Activated CD4-positive, CD25-positive, alpha-beta regulatory T cell (primary cell): Measurements from ENCODE around the gene UNC50.
"Not testable (repeated sequence)": the region's sequence is repeated elsewhere in the genome, so short reads cannot be mapped to it uniquely, and the experiment has no call there.

Source experiments
- DNase-seq, 4 experiments: peaks; one replicate each; lab custom pipeline; 2025; lab: John Stamatoyannopoulos, UW

Gene UNC50

GRCh38 chr2:98576666-98577312 is 31.6 kb upstream of the UNC50 start:
- no peak for DNase-seq

GRCh38 chr2:98577313-98577712 is 31.1 kb upstream of the UNC50 start:
- no peak for DNase-seq

GRCh38 chr2:98578231-98578630 is 30.2 kb upstream of the UNC50 start:
- no peak for DNase-seq

GRCh38 chr2:98579926-98580325 is 28.5 kb upstream of the UNC50 start:
- no peak for DNase-seq

- no peak for DNase-seq
These were observed 27.6 kb upstream of the UNC50 start for GRCh38 chr2:98580656-98581284.

- DNase-seq: no peak
These were observed 25.9 kb upstream of the UNC50 start for GRCh38 chr2:98582523-98582922.

GRCh38 chr2:98583276-98583675 is 25.1 kb upstream of the UNC50 start:
- no peak for DNase-seq

- DNase-seq: no peak
These were observed 24.4 kb upstream of the UNC50 start for GRCh38 chr2:98583816-98584618.

GRCh38 chr2:98585386-98585785 is 23.0 kb upstream of the UNC50 start:
- no peak for DNase-seq

GRCh38 chr2:98586551-98587140 is 21.7 kb upstream of the UNC50 start:
- no peak for DNase-seq

GRCh38 chr2:98588880-98589431 is 19.4 kb upstream of the UNC50 start:
- DNase-seq: no peak

GRCh38 chr2:98589489-98589888 is 18.9 kb upstream of the UNC50 start:
- no peak for DNase-seq

- no peak for DNase-seq
These were observed 15.8 kb upstream of the UNC50 start for GRCh38 chr2:98592565-98592964.

GRCh38 chr2:98594665-98595064 is 13.7 kb upstream of the UNC50 start:
- DNase-seq: not testable (repeated sequence)

- no peak for DNase-seq
These were observed 9.5 kb upstream of the UNC50 start for GRCh38 chr2:98598781-98599428.

GRCh38 chr2:98601532-98602132 is 6.8 kb upstream of the UNC50 start:
- DNase-seq: no peak

GRCh38 chr2:98604547-98604946 is 3.8 kb upstream of the UNC50 start:
- DNase-seq: no peak

GRCh38 chr2:98605076-98605475 is 3.3 kb upstream of the UNC50 start:
- no peak for DNase-seq

- no peak for DNase-seq
These were observed 2.0 kb upstream of the UNC50 start for GRCh38 chr2:98606431-98606830.

- no peak for DNase-seq
These were observed 1.3 kb upstream of the UNC50 start for GRCh38 chr2:98607104-98607503.

GRCh38 chr2:98607741-98608115 is 661 bp upstream of the UNC50 start:
- DNase-seq: no peak
